Heart left ventricle (tissue), 13 donors: ENCODE data around the gene WWOX.
A peak's percentile ranks its signal among the peaks of the same experiment; 100 is the strongest.

Source experiments
- POLR2A ChIP-seq, 2 donors: fragments of 450-650 bp; IDR thresholded peaks; one replicate each; pipeline ENCODE4 v1.6.1; 2017; ENCODE audit warnings: antibody characterized with exemption in 2 of 2, mild to moderate bottlenecking in 2 of 2, moderate library complexity in 2 of 2
- TF ChIP-seq, protein P1 (sequence below), 12 donors: fragments of 200-600 bp; sonication (generic) in 4 of 12; IDR thresholded peaks; one replicate each; pipeline versions ENCODE4 v1.5.0 to v1.8.0; 2018 to 2022; ENCODE audit warnings: antibody characterized with exemption in 12 of 12, mild to moderate bottlenecking in 5 of 12
- donor health status: ischemic (EF 13 %, LVEDD 7.1; RV severe dilation, severe dysfunction).
- donor health status: DM: no; HTN: yes; CAD: no.
- donor health status: DM: no; HTN: no; CAD: no.
- donor health status: ischemic (EF 25% LVEDD 6.9; RV normal size, moderate dysfunction).
- donor health status: ischemic (EF 25% LVEDD 5.7; RV mildly dilated, moderate dysfunction).
- donor health status: ischemic (EF 35%, LVEDD 5.7; RV mildly dilated, moderate dysfunction).
- donor health status: nonischemic (EF 11% LVEDD 7.7; RV severe dilation, severe dysfunction).
- donor health status: DM: yes; HTN: yes; CAD: no.
- donor health status: PGD.
- donor health status: ischemic (EF 29% LVEDD 5.4; RV normal size, mild dysfunction).
- donor health status: nonischemic (EF 23%, LVEDD 6.1; RV moderate dilation, normal function).

DNA sequence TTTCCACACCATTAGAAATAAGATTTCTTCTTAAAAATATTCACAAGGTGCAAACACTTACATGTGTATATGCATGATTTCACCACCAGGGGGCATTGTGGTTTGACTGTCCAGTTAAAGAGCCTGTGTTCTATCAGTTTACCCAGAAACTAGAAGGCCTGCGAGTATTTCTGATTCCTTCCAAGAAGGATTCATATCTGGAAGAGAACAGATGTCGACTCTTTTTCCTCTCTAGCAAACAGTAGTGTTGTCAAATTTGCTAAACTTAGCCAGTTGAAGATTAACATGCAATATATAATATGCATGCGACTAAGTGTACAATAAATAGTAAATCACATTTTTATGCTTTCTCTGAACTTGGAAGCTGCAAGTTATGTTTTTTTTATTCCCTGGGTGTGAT, 404.1 kb downstream of the WWOX start:
- TF ChIP-seq, protein P1, sequence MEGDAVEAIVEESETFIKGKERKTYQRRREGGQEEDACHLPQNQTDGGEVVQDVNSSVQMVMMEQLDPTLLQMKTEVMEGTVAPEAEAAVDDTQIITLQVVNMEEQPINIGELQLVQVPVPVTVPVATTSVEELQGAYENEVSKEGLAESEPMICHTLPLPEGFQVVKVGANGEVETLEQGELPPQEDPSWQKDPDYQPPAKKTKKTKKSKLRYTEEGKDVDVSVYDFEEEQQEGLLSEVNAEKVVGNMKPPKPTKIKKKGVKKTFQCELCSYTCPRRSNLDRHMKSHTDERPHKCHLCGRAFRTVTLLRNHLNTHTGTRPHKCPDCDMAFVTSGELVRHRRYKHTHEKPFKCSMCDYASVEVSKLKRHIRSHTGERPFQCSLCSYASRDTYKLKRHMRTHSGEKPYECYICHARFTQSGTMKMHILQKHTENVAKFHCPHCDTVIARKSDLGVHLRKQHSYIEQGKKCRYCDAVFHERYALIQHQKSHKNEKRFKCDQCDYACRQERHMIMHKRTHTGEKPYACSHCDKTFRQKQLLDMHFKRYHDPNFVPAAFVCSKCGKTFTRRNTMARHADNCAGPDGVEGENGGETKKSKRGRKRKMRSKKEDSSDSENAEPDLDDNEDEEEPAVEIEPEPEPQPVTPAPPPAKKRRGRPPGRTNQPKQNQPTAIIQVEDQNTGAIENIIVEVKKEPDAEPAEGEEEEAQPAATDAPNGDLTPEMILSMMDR (IDR thresholded peaks at IDR 0.05) = peak; percentile 83 to 92 (median 89)
- no peak for TF ChIP-seq POLR2A (IDR thresholded peaks at IDR 0.05)
